HCT116 (cell line): Measurements from ENCODE around the gene KCNN4. TPM values are rescaled to one million over a fixed set of nuclear protein-coding genes. Genes with fewer than 3 reads are reported as not detected.
A peak's percentile ranks its signal among the peaks of the same experiment; 100 is the strongest.

ENCODE experiments used
- ATAC-seq: fragments of 200-7000 bp; cut with Tn5 transposase; 2 replicates; pipeline ENCODE4 v1.9.1; 2020; ENCODE audit warnings: mild to moderate bottlenecking, moderate library complexity
- BruUV-seq: library from RNA; stranded (reverse); fragments of 400-500 nt; replicated peaks from 2 replicates; lab custom pipeline; 2021; lab: Mats Ljungman, UMichigan
- CTCF ChIA-PET: fragments of 300-600 bp; sonication (Branson Sonifier 250); formaldehyde crosslinking; loops from one replicate; lab custom pipeline; 2021; ENCODE audit warnings: antibody characterized with exemption; lab: Charles Lee
- POLR2A ChIA-PET: fragments of 300-600, 350-600 bp; sonication (Branson Sonifier 250); formaldehyde crosslinking; loops from one replicate; lab custom pipeline; 2021; ENCODE audit warnings: antibody characterized with exemption; lab: Charles Lee
- RAD21 ChIA-PET, 2 experiments: fragments of 300-600 bp; sonication (Branson Sonifier 250); formaldehyde crosslinking; loops; one replicate each; lab custom pipeline; 2023; ENCODE audit warnings: low total read pairs in 2 of 2; ENCODE audit not compliant: uncharacterized antibody in 2 of 2, unreplicated experiment in 2 of 2, low non-redundant PET in 1 of 2; lab: Charles Lee
- DNase-seq: peaks from one replicate; pipeline ENCODE4 v3.0.0-alpha.2; 2010; ENCODE audit warnings: low read depth, low spot score
- H2AFZ ChIP-seq: fragments of 200-600 bp; shearing (Covaris generic), sonication (generic); 2 replicates; pipeline ENCODE4 v1.6.1; 2017; ENCODE audit warnings: low read depth, mixed run types, mixed read lengths, antibody characterized with exemption, low read length; ENCODE audit not compliant: poor library complexity, severe bottlenecking
- H3K27ac ChIP-seq: 2 replicates; pipeline ENCODE4 v1.5.1; 2012; ENCODE audit warnings: low read depth, low read length
- H3K27me3 ChIP-seq: fragments of 200-600 bp; sonication (generic); 2 replicates; pipeline ENCODE4 v1.6.1; 2016; ENCODE audit warnings: mixed run types, low read length, mixed read lengths; ENCODE audit not compliant: insufficient read depth
- H3K36me3 ChIP-seq, 2 experiments: fragments of 200-500 bp in 1 of 2; fragments of 200-600 bp in 1 of 2; sonication (Bioruptor generic) in 1 of 2; sonication (generic) in 1 of 2; 2 replicates each; pipeline versions ENCODE4 v1.5.1 to v1.6.1; 2014 to 2016; ENCODE audit warnings: low read length in 2 of 2, inconsistent platforms in 1 of 2, mixed read lengths in 1 of 2, mixed run types in 1 of 2; ENCODE audit not compliant: insufficient read depth in 2 of 2, control insufficient read depth in 1 of 2
- H3K4me1 ChIP-seq, 2 experiments: fragments of 200-600 bp in 1 of 2; sonication (generic) in 1 of 2; 2 replicates each; pipeline versions ENCODE4 v1.5.1 to v1.6.1; 2012 to 2017; ENCODE audit warnings: low read length in 2 of 2, inconsistent platforms in 1 of 2, mild to moderate bottlenecking in 1 of 2, mixed read lengths in 1 of 2, mixed run types in 1 of 2, moderate library complexity in 1 of 2; ENCODE audit not compliant: insufficient read depth in 2 of 2, control insufficient read depth in 1 of 2
- H3K4me2 ChIP-seq: fragments of 200-600 bp; sonication (generic); 2 replicates; pipeline ENCODE4 v1.6.1; 2017; ENCODE audit warnings: mixed run types, low read length, mixed read lengths
- H3K4me3 ChIP-seq, 2 experiments: fragments of 200-600 bp in 1 of 2; sonication (generic) in 1 of 2; replicated peaks in 1 of 2; 2 replicates each; pipeline ENCODE4 v1.5.1; 2011 to 2016; ENCODE audit warnings: low read length in 2 of 2, control low read depth in 1 of 2, low read depth in 1 of 2, mild to moderate bottlenecking in 1 of 2, mixed read lengths in 1 of 2, mixed run types in 1 of 2
- H3K79me2 ChIP-seq: fragments of 200-600 bp; sonication (generic); 2 replicates; pipeline ENCODE4 v1.6.1; 2017; ENCODE audit warnings: mild to moderate bottlenecking, mixed run types, low read length, moderate library complexity, mixed read lengths; ENCODE audit not compliant: insufficient read depth
- H3K9ac ChIP-seq: fragments of 200-600 bp; sonication (generic); 2 replicates; pipeline ENCODE4 v1.6.1; 2016; ENCODE audit warnings: low read length, mixed read lengths
- H3K9me2 ChIP-seq: fragments of 200-600 bp; sonication (generic), shearing (Covaris generic); 2 replicates; pipeline ENCODE4 v1.6.1; 2017; ENCODE audit warnings: mixed run types, mild to moderate bottlenecking, moderate library complexity; ENCODE audit not compliant: insufficient read depth
- H3K9me3 ChIP-seq, 2 experiments: fragments of 200-500 bp in 1 of 2; fragments of 200-600 bp in 1 of 2; sonication (Bioruptor generic) in 1 of 2; sonication (generic) in 1 of 2; 2 replicates each; pipeline ENCODE4 v1.6.1; 2014 to 2017; ENCODE audit warnings: low read length in 2 of 2, mixed read lengths in 2 of 2, inconsistent platforms in 1 of 2, low read depth in 1 of 2, mild to moderate bottlenecking in 1 of 2, mixed run types in 1 of 2, moderate library complexity in 1 of 2; ENCODE audit not compliant: control insufficient read depth in 1 of 2, insufficient read depth in 1 of 2
- H4K20me1 ChIP-seq: fragments of 200-600 bp; sonication (generic), shearing (Covaris generic); 2 replicates; pipeline ENCODE4 v1.6.1; 2017; ENCODE audit warnings: mixed run types, mild to moderate bottlenecking, moderate library complexity; ENCODE audit not compliant: insufficient read depth
- ELF1 ChIP-seq: IDR thresholded peaks from 2 replicates; pipeline ENCODE4 v1.6.1; 2012; ENCODE audit warnings: low read depth, borderline replicate concordance
- EZH2 ChIP-seq: fragments of 200-600 bp; sonication (generic); IDR thresholded peaks from 2 replicates; pipeline ENCODE4 v1.6.1; 2017; ENCODE audit warnings: antibody characterized with exemption, mixed run types
- FOSL1 ChIP-seq: IDR thresholded peaks from 2 replicates; pipeline ENCODE4 v1.6.1; 2012; ENCODE audit warnings: low read depth
- JUND ChIP-seq: IDR thresholded peaks from 2 replicates; pipeline ENCODE4 v1.6.1; 2012
- MAX ChIP-seq: IDR thresholded peaks from 2 replicates; pipeline ENCODE4 v1.6.1; 2012
- POLR2AphosphoS5 ChIP-seq: IDR thresholded peaks from 2 replicates; pipeline ENCODE4 v1.6.1; 2011; ENCODE audit warnings: mild to moderate bottlenecking, low read depth, low read length, moderate library complexity
- RAD21 ChIP-seq: IDR thresholded peaks from 2 replicates; pipeline ENCODE4 v1.6.1; 2012; ENCODE audit warnings: low read depth, mild to moderate bottlenecking
- SIN3A ChIP-seq: IDR thresholded peaks from 2 replicates; pipeline ENCODE4 v1.6.1; 2012; ENCODE audit warnings: low read depth
- SP1 ChIP-seq: IDR thresholded peaks from 2 replicates; pipeline ENCODE4 v1.6.1; 2012; ENCODE audit warnings: low read depth
- TCF7L2 ChIP-seq: IDR thresholded peaks from 2 replicates; pipeline ENCODE4 v1.7.0; 2011; ENCODE audit warnings: borderline replicate concordance, inconsistent platforms; ENCODE audit not compliant: insufficient read depth, insufficient read length; ENCODE audit errors: extremely low read depth
- YY1 ChIP-seq: IDR thresholded peaks from 2 replicates; pipeline ENCODE4 v1.6.1; 2011; ENCODE audit warnings: low read length, low read depth, moderate library complexity, mild to moderate bottlenecking; ENCODE audit not compliant: insufficient replicate concordance; ENCODE audit errors: extremely low read depth
- ZNF274 ChIP-seq: fragments of 200-500 bp; sonication (Bioruptor generic); IDR thresholded peaks from 2 replicates; pipeline ENCODE4 v1.6.1; 2014; ENCODE audit warnings: mild to moderate bottlenecking, low read depth, low read length, inconsistent platforms
- intact Hi-C: fragments of 100-400 bp; cut with micrococcal nuclease; formaldehyde crosslinking; loops from 2 replicates; pipeline ENCODE4 v1.10.0; 2022
- total RNA-seq: library from RNA; stranded (reverse); gene quantifications from one replicate; pipeline ENCODE4 v1.2.1, GENCODE V29; 2021; ENCODE audit not compliant: unreplicated experiment
- TF ChIP-seq, protein P1 (sequence below): IDR thresholded peaks from 2 replicates; pipeline ENCODE4 v1.6.1; 2011; ENCODE audit warnings: mild to moderate bottlenecking, low read length, moderate library complexity; ENCODE audit not compliant: insufficient replicate concordance; ENCODE audit errors: extremely low read depth
- TF ChIP-seq, protein P2 (sequence below): IDR thresholded peaks from 2 replicates; pipeline ENCODE4 v1.6.1; 2012

Gene KCNN4
- total RNA-seq, 1 experiment from 2014 or later: 72.9 TPM

DNA sequence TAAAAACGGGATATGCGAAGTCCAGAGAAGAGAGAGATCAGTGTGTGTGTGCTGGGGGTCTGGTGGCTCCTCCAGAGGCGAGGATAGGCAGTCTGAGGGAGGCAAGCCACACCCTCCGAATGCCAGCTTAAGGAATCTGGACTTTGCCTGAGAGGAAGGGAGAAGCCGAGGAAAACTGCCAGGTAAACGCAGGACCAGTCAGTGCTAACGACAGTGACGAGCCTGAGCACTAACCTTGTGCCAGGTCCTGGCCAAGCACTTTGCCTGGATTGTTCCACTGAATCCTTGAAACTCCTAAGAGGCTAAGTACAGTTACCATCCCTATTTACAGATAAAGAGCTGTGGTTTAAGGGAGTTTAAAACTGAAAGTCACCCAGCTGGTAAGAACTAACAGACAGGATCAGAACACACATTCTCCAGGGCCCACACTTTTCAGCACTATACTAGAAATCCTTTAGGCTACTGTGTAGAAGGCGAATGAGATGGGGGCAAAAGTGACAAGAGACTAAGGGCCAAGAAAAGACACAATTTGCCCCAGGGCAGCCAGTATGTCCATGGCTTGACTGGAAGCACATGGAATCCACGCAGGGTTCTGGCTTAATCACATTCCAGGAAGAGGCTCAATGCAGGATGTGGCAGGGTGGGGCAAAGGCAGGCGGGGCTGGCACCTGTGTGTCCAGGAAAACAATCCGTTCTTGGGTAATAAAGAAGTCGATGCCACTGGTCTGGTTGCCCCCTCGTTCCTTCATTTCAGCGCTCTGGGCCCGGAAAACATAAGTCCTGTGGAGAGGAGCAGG, 41.1 kb downstream of the KCNN4 start:
- BruUV-seq: no TSS peak
- Histone ChIP-seq H3K9me3 (no peaks in the 10 kb centered on the region), H3K27ac (peak overlapping the region; percentile 43), H3K9me2 (no peaks in the 10 kb centered on the region), H3K4me1 (peaks cover 20 to 26% of the 10 kb centered on the region in 2 experiments), H3K4me2 (peak overlapping the region; percentile 11), H3K79me2 (peaks cover 5% of the 10 kb centered on the region; the same call in 1 of the 2 replicates), H3K4me3 (no peak overlapping the region), H3K27me3 (no peaks in the 10 kb centered on the region), H4K20me1 (no peaks in the 10 kb centered on the region), H3K36me3 (peaks cover 40 to 66% of the 10 kb centered on the region in 2 experiments), H2AFZ (no peak overlapping the region), H3K9ac (peak overlapping the region; percentile 49)
- RAD21 ChIA-PET: no interaction called here
- TF ChIP-seq MAX (peak; percentile 80), FOSL1 (no peak)
- DNase-seq (no peak), ATAC-seq (peak; percentile 57)
- intact Hi-C loops: no loop called here
- POLR2A ChIA-PET: no interaction called here
- CTCF ChIA-PET: interaction anchor here (1.1 kb wide), 1 partner anchor 70 kb away, joined by 4 read pairs; no protein-coding TSS in a partner anchor

- Histone ChIP-seq H4K20me1 (no peaks in the 10 kb centered on the region), H2AFZ (no peak overlapping the region), H3K79me2 (no peaks in the 10 kb centered on the region; the same call in 1 of the 2 replicates), H3K36me3 (peaks cover 34 to 64% of the 10 kb centered on the region in 2 experiments), H3K9me2 (no peaks in the 10 kb centered on the region), H3K27ac (peak overlapping the region; percentile 43; the same call in 1 of the 2 replicates), H3K27me3 (no peaks in the 10 kb centered on the region), H3K4me3 (no peak overlapping the region), H3K9me3 (no peaks in the 10 kb centered on the region), H3K4me2 (peak overlapping the region; percentile 11), H3K9ac (0 out of 2 replicates have a peak overlapping the region, but pooled peaks have one; percentile 49), H3K4me1 (peaks cover 20 to 26% of the 10 kb centered on the region in 2 experiments)
- no peak for TF ChIP-seq JUND
- TF ChIP-seq ELF1: no peak
- no peak for TF ChIP-seq SP1
- TF ChIP-seq POLR2AphosphoS5: no peak
- no peak for TF ChIP-seq ZNF274
- no peak for TF ChIP-seq SIN3A
- TF ChIP-seq EZH2: no peak
- TF ChIP-seq, protein P1, sequence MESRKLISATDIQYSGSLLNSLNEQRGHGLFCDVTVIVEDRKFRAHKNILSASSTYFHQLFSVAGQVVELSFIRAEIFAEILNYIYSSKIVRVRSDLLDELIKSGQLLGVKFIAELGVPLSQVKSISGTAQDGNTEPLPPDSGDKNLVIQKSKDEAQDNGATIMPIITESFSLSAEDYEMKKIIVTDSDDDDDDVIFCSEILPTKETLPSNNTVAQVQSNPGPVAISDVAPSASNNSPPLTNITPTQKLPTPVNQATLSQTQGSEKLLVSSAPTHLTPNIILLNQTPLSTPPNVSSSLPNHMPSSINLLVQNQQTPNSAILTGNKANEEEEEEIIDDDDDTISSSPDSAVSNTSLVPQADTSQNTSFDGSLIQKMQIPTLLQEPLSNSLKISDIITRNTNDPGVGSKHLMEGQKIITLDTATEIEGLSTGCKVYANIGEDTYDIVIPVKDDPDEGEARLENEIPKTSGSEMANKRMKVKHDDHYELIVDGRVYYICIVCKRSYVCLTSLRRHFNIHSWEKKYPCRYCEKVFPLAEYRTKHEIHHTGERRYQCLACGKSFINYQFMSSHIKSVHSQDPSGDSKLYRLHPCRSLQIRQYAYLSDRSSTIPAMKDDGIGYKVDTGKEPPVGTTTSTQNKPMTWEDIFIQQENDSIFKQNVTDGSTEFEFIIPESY: no peak
- TF ChIP-seq YY1: no peak
- no peak for TF ChIP-seq RAD21
- no peak for TF ChIP-seq TCF7L2
- TF ChIP-seq, protein P2, sequence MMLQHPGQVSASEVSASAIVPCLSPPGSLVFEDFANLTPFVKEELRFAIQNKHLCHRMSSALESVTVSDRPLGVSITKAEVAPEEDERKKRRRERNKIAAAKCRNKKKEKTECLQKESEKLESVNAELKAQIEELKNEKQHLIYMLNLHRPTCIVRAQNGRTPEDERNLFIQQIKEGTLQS: no peak
- TF ChIP-seq FOSL1: no peak
- ATAC-seq (peak; percentile 81), DNase-seq (no peak)
- BruUV-seq: no TSS peak
- ChIA-PET RAD21 (no interaction called here), POLR2A (no interaction called here), CTCF (no interaction called here)
- intact Hi-C loops: no loop called here
Measured at GRCh38 chr19:43738780-43739211, 42.0 kb downstream of the KCNN4 start.
